K562 (cell line): ENCODE results near the gene SORBS2.

ENCODE experiments used
- ELF4 ChIP-seq: fragments of 450-650 bp; formaldehyde crosslinking; IDR thresholded peaks from 2 replicates; pipeline ENCODE4 v1.4.0; 2022; ENCODE audit warnings: missing genetic modification characterization
- HIVEP1 ChIP-seq: fragments of 250-450 bp; sonication (Bioruptor Pico); IDR thresholded peaks from 2 replicates; pipeline ENCODE4 v1.4.0; 2020; ENCODE audit warnings: mild to moderate bottlenecking
- NFIC ChIP-seq: fragments of 450-650 bp; IDR thresholded peaks from 2 replicates; pipeline ENCODE4 v1.6.1; 2017; ENCODE audit warnings: mild to moderate bottlenecking, inconsistent platforms
- POLR2AphosphoS5 ChIP-seq: IDR thresholded peaks from 2 replicates; pipeline ENCODE4 v1.6.1; 2011; ENCODE audit warnings: mild to moderate bottlenecking, low read depth, low read length, moderate library complexity; ENCODE audit not compliant: control insufficient read depth, insufficient read depth
- RAD21 ChIP-seq, 2 experiments: fragments of 250-450 bp in 1 of 2; fragments of 450-650 bp in 1 of 2; sonication (Bioruptor Pico) in 1 of 2; formaldehyde crosslinking in 1 of 2; IDR thresholded peaks in 1 of 2; conservative IDR thresholded peaks in 1 of 2; 2 replicates each; pipeline versions ENCODE4 v1.4.0 to v1.8.0; 2020 to 2022; ENCODE audit warnings: mild to moderate bottlenecking in 2 of 2, moderate library complexity in 1 of 2
- ZNF24 ChIP-seq: fragments of 450-650 bp; IDR thresholded peaks from 2 replicates; pipeline ENCODE4 v1.6.1; 2016
- ZNF253 ChIP-seq: fragments of 250-450 bp; sonication (Bioruptor Pico); conservative IDR thresholded peaks from 2 replicates; pipeline ENCODE4 v1.6.1; 2021; ENCODE audit warnings: mild to moderate bottlenecking
- ZNF707 ChIP-seq: fragments of 250-450 bp; sonication (Bioruptor Pico); conservative IDR thresholded peaks from 2 replicates; pipeline ENCODE4 v1.8.0; 2022; ENCODE audit warnings: inconsistent platforms, mild to moderate bottlenecking, moderate library complexity
- TF ChIP-seq, protein P1 (sequence below), 3 experiments: IDR thresholded peaks in 2 of 3; conservative IDR thresholded peaks in 1 of 3; 2 replicates each; pipeline ENCODE4 v1.5.1; 2011 to 2012; ENCODE audit warnings: low read length in 3 of 3, mild to moderate bottlenecking in 3 of 3, control low read depth in 2 of 3, improper control_type of control experiment in 1 of 3, inconsistent platforms in 1 of 3, low read depth in 1 of 3, mixed read lengths in 1 of 3, moderate library complexity in 1 of 3; ENCODE audit not compliant: insufficient read depth in 2 of 3
- TF ChIP-seq, protein P2 (sequence below): fragments of 250-450 bp; sonication (Bioruptor Pico); IDR thresholded peaks from 2 replicates; pipeline ENCODE4 v1.5.0; 2020; ENCODE audit warnings: mild to moderate bottlenecking, borderline replicate concordance
- TF ChIP-seq, protein P3 (sequence below), 2 experiments: IDR thresholded peaks in 1 of 2; conservative IDR thresholded peaks in 1 of 2; 2 replicates each; pipeline ENCODE4 v1.6.1; 2016; ENCODE audit warnings: low read depth in 2 of 2, mild to moderate bottlenecking in 1 of 2, missing compliant biosample characterization in 1 of 2, missing genetic modification characterization in 1 of 2, moderate library complexity in 1 of 2

DNA sequence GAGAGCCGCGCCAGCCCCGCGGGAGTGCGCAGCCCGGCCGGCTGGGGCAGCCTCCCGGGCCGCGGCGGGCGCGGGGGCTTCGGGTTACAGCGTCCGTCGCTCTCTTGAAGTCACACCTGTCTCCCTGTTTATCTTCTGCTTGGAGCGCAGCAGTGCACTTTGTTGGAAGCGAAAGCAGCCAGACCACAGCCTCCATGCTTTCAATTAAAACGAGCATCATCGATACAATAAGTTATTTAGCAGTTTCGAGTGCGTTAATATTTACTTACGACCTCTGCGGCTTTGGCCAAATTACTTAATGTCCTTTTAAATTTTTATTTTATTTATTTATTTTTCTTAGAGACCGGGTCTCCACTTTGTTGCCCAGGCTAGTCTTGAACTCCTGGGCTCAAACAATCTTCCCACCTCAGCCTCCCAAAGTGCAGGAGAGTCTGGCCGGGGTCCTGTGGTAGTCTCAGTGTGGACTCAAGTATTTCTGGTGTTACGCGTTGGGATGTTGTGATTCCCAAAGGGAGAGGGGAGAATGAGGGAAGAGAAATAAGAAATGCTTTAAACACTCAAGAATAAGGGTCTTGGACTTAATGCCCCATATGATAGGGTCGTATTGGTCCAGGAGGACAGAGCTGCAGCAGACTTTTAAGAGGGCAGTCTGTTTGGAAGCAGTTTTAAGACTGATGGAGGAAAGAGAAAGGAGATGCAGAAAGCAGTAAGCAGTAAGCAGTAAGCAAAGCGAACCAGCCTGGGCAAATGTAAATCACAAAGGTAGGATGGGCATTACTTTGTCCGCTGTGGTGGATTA, 276.2 kb downstream of the SORBS2 start:
- TF ChIP-seq HIVEP1, result no peak
- TF ChIP-seq, protein P1, sequence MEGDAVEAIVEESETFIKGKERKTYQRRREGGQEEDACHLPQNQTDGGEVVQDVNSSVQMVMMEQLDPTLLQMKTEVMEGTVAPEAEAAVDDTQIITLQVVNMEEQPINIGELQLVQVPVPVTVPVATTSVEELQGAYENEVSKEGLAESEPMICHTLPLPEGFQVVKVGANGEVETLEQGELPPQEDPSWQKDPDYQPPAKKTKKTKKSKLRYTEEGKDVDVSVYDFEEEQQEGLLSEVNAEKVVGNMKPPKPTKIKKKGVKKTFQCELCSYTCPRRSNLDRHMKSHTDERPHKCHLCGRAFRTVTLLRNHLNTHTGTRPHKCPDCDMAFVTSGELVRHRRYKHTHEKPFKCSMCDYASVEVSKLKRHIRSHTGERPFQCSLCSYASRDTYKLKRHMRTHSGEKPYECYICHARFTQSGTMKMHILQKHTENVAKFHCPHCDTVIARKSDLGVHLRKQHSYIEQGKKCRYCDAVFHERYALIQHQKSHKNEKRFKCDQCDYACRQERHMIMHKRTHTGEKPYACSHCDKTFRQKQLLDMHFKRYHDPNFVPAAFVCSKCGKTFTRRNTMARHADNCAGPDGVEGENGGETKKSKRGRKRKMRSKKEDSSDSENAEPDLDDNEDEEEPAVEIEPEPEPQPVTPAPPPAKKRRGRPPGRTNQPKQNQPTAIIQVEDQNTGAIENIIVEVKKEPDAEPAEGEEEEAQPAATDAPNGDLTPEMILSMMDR (IDR thresholded peaks at IDR 0.05 in 2 of 3, conservative IDR thresholded peaks at IDR 0.05 in 1 of 3; ENCODE audit: insufficient read depth in 2 of 3, low read depth in 1 of 3, low read length in 3 of 3), result no peak
- no peak for TF ChIP-seq ZNF24
- no peak for TF ChIP-seq RAD21 (CRISPR knock-in tag; conservative IDR thresholded peaks at IDR 0.05 in 1 of 2, IDR thresholded peaks at IDR 0.05 in 1 of 2)
- no peak for TF ChIP-seq NFIC
- TF ChIP-seq, protein P2, sequence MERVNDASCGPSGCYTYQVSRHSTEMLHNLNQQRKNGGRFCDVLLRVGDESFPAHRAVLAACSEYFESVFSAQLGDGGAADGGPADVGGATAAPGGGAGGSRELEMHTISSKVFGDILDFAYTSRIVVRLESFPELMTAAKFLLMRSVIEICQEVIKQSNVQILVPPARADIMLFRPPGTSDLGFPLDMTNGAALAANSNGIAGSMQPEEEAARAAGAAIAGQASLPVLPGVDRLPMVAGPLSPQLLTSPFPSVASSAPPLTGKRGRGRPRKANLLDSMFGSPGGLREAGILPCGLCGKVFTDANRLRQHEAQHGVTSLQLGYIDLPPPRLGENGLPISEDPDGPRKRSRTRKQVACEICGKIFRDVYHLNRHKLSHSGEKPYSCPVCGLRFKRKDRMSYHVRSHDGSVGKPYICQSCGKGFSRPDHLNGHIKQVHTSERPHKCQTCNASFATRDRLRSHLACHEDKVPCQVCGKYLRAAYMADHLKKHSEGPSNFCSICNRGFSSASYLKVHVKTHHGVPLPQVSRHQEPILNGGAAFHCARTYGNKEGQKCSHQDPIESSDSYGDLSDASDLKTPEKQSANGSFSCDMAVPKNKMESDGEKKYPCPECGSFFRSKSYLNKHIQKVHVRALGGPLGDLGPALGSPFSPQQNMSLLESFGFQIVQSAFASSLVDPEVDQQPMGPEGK, result no peak
- no peak for TF ChIP-seq ZNF707 (CRISPR knock-in tag)
- TF ChIP-seq, protein P3, sequence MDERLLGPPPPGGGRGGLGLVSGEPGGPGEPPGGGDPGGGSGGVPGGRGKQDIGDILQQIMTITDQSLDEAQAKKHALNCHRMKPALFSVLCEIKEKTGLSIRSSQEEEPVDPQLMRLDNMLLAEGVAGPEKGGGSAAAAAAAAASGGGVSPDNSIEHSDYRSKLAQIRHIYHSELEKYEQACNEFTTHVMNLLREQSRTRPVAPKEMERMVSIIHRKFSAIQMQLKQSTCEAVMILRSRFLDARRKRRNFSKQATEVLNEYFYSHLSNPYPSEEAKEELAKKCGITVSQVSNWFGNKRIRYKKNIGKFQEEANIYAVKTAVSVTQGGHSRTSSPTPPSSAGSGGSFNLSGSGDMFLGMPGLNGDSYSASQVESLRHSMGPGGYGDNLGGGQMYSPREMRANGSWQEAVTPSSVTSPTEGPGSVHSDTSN (CRISPR knock-in tag; IDR thresholded peaks at IDR 0.05; ENCODE audit: low read depth), result no peak
- TF ChIP-seq, protein P3 (tag; conservative IDR thresholded peaks at IDR 0.05; ENCODE audit: low read depth), result no peak
- no peak for TF ChIP-seq ELF4 (CRISPR knock-in tag)
- TF ChIP-seq POLR2AphosphoS5, result no peak
- no peak for TF ChIP-seq ZNF253 (CRISPR knock-in tag)
